Fibroblast of peridontal ligament (primary cell): ENCODE measurements around the gene FBXL7.

Experiments used
- DNase-seq: peaks from one replicate; pipeline ENCODE4 v3.0.0-alpha.2; 2010; ENCODE audit errors: extremely low read depth

FBXL7 gene

DNA sequence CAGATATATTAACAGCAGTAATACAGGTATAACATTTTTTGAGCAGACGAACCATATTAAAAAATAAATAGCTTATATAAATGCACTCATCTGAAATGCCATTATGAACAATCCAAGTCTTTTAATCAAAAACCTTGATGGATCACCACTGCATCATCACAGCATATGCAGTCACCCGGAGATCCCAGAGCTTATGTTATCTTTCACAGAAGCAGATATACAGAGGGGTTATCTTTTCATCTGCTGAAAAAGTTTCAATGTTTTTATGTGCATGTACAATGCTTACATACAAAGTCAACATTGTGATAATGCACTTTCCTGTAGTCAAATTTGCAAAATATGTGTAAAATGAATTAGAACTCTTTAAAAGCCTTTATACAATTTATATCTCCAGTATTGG, 211.9 kb downstream of the FBXL7 start:
- no peak for DNase-seq

GRCh38 chr5:15715535-15715934, 215.6 kb downstream of the FBXL7 start:
- DNase-seq = no peak

- no peak for DNase-seq
Observed at GRCh38 chr5:15715967-15716366, 216.0 kb downstream of the FBXL7 start.

GRCh38 chr5:15717001-15717400, 217.0 kb downstream of the FBXL7 start:
- peak; percentile 13 for DNase-seq

DNA sequence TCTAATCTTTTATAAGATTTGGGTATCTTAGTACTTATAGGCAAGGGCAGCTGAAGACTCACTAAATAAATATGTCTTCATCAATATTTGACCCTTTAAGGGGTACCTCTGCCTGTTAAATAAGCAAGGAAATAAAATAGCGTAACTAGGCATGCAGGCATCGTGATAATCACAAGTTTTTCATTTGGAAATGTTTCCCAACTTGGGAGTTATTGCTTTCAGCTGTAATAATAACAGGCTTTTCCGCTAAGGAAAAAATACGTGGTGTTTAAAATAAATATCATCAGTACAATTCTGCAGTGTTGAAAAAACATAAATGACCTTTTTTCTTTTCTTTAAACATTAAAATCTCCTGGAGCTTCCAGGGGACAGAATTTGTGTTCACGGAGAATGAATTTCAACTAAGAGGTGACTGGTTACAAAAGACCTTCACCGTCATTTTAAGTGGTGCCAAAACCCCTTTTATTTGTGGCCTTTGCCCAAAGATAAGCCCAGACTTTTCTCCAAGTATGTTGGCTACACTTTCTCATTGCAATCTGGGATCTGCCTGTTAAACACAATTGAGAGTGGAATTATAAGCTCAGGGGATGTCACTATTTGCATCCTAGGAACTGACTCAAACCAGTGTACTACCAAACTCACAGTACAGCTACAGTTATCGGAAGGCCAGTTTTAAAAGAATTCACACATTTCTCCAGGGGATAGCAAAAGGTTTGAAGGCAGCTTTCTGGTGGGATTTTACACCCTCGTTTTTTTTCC, 218.6 kb downstream of the FBXL7 start:
- peak; percentile 64 for DNase-seq

GRCh38 chr5:15719784-15720183, 219.8 kb downstream of the FBXL7 start:
- DNase-seq = peak; percentile 32

- no peak for DNase-seq
Observed at GRCh38 chr5:15720515-15720914, 220.5 kb downstream of the FBXL7 start.

GRCh38 chr5:15722305-15722704, 222.3 kb downstream of the FBXL7 start:
- no peak for DNase-seq

DNA sequence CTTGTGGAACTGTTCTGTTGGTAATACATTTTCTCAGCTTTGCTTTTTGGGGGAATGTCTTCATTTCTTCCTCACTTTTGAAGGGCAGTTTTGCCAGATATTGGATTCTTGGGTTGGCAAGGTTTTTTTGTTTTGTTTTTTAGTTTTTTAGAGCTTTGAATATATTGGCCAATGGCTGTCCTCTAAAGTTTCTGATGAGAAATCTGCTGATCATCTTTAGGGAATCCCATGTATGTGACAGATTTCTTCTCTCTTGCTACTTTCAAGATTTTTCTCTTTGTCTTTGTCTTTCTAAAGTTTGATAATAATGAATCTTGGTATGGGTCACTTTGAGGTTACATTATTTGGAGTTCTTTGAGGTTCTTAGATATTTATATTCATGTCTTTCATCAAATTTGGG, 227.4 kb downstream of the FBXL7 start:
- no peak for DNase-seq

- no peak for DNase-seq
Observed at GRCh38 chr5:15728811-15729210, 228.8 kb downstream of the FBXL7 start.

- DNase-seq = no peak
Observed at GRCh38 chr5:15731699-15732098, 231.7 kb downstream of the FBXL7 start.

GRCh38 chr5:15734058-15734457, 234.1 kb downstream of the FBXL7 start:
- no peak for DNase-seq

DNA sequence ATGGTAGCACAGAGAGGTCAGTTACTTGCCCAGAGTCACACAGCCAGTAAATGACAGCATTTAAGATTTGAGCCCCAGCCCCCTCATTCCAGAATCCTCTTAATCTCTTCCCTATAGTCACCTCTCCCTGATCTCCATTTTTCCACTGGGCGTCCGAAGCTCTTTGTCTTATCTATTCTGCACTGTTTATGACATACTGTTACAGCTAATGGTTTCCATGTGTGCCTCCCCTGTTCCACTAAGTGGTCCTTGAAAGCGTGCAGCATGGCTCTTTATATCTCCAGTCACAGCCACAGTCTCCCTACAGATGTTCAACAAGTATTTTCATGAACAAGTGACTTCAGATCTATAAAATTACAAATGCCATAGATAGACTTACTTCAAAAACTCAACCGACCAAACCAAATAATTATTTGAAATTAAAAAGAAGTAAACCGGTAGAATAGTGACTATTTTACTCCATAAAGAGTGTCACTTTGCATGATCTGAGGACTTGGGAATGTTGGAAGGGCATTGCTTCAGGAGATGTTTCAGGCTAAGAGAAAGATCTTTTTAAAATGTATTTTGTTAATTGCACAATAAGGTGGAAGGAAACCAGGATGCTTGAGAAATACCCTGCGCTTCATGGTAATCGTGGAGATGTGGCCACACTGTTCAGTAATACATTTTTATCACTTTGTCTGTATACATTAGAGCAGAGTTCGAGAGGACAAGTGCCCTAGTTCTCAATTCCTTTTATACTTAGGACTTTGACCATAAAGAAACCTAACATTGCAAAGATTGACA, 237.2 kb downstream of the FBXL7 start:
- DNase-seq = peak; percentile 64

- peak; percentile 80 for DNase-seq
Observed at GRCh38 chr5:15737871-15738664, 238.1 kb downstream of the FBXL7 start.

GRCh38 chr5:15740383-15740782, 240.4 kb downstream of the FBXL7 start:
- DNase-seq = peak; percentile 19

DNA sequence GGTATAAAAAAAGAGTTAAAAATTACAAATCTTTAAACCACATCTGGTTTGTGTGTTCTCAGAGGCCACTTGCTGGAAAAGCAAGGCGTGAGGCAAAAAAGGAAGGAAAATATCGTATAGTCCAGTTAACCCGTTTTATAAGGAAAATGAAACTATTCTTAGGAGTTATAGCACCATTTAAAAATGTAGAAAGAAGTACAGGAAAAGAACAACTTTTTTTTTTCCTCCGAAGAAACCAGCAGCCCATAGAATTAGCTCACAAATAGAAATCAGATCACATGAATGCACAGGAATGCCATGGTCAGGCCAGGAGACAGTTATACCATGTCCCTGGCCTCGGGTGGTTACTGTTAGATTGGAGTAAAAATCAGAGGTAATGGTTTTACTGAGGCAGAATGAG, 241.6 kb downstream of the FBXL7 start:
- DNase-seq = no peak

DNA sequence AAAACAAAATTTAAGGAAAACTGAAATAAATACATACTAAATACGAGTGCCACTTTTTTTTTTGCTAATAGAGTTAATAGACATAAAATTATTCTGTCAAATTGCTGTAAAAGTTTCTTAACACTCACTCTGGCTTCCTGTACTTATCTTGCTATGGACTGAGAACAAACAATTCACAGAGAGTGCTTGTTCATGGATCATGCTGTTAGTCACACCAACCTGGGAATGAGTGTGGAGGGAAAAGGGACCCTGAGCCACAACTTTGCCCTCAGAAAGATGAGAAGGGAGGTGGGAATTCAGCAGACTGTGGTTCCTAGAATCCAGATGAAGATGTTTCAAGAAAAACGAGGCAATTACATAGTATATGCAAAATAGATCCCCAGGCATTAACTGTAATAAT, 246.9 kb downstream of the FBXL7 start:
- DNase-seq = no peak

- DNase-seq = no peak
Observed at GRCh38 chr5:15748266-15748665, 248.3 kb downstream of the FBXL7 start.

DNA sequence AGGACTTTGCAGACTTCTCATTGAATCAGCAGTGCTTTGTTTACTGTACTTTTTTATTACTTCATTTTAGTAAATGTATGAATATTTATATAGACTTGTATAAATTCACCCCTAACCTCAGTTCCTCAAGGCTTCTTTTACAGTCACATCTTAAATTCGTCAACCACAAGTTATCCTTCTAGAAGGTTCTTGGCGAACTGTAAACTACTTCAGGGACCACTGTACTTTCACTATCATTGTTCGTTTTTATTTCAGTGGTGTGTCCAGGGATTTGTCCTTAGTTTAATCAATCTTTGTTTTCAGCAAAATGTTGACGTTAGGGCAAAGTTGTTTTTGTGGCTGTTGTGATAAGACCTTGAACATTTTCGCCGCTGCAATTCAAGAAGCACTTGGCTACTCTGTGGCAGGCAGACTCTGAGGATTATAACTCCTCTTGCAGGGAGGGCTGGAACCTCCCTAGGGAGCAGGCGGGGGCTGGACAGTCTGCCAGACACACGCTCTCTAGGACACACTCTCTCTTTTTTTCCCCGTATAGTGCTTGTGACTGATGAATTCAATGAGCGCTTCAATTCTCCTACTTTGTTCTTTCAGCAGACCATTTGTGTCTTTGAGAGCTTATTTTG, 252.8 kb downstream of the FBXL7 start:
- DNase-seq = peak; percentile 56

- DNase-seq = no peak
Observed at GRCh38 chr5:15753752-15754151, 253.8 kb downstream of the FBXL7 start.

- peak; percentile 67 for DNase-seq
Observed at GRCh38 chr5:15757103-15757502, 257.1 kb downstream of the FBXL7 start.

DNA sequence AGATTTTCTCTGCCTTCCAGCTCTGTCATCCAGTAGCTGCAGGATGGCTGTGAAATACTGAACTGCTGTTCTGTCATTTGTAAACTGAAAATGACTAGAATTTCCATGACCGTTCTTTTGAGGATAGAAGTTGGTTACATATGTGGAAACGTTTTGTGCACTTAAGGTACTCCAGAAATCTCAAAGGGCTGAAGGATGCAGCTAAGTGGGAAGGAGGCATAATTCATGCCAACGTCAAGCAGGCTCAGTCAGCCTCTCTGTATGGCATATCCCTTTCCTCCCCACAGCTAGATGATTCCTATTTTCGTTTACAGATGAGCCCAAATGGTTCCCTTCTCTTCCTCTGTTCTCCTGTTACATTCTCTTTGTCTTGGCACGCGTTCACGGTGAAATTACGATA, 257.6 kb downstream of the FBXL7 start:
- DNase-seq = no peak
